Measurements from ENCODE around the gene KDM8. TPM values are rescaled to one million over a fixed set of nuclear protein-coding genes. Genes with fewer than 3 reads are reported as not detected.

The KDM8 gene
- total RNA-seq, 2 donors from 2014 or later, result 5.2 to 7.1 TPM

DNA sequence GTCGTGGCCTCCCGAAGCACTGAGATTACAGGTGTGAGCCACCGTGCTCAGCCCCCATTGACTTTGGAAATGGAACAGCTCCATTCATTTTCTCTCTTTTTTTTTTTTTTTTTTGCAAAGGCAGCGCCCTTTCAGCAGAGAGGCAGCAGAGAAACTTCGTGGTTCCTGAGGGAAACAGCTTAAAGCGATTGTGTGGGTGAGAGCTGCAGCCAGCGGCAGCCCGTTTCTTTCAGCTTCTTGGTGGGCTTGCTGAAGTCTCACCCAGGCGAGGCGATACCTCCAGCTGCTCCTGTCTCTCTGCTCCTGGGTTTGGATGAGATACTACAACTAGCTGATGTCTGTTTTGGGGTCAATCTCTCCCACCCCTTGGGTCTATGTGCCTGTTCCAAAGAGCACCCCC, 7.7 kb downstream of the KDM8 start:
- intact Hi-C loops (cut with DNase I), result no loop called here
- Histone ChIP-seq H3K4me3 (no peak overlapping the region), H3K27me3 (no peaks in the 10 kb centered on the region)

DNA sequence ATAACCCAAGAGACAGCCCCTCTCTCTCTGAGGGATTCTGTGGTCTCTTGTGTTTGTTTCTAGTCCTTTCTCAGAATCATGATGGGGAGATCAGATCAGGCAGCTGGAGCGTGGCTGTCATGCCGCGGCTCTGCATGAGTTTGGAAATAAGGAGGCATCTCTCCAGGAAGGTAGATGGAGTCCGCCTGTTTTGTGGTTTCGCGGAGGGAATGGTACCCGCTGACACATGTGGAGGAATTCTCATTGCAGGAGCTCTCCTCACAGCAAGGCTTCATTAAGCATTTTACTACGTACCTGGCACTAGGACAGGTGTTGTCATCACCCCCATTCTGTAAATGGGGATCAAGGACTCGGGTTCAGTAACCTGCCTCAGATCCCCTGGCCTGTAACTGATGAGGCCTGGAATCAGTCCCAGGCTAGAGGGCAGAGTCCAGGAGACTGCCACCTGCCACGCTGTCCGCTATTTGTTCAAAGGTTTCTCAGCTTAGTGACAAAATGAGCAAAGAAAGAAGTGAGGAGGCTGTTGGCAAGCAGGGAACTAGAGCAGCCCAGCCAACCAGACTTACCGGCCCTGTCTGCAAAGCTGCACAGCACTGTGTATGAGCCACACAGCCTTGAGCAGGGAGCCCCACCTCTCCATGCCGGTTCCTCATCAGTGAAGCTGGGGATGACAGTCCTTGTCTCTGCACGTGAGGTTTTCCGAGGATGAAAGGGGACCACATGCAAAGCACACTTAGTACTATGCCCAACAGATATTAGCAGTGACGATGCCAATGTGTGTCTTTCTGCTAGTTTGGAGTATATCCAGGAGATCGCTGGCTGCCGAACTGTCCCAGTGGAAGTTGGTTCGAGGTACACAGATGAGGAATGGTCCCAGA, 11.0 kb downstream of the KDM8 start:
- Histone ChIP-seq H3K9ac (ENCODE audit: low read depth in 2 of 2, low read length in 2 of 2) (no peak overlapping the region), H3K4me1 (no peaks in the 10 kb centered on the region), H3K27ac (no peak overlapping the region), H3K4me3 (no peak overlapping the region), H3K36me3 (no peaks in the 10 kb centered on the region), H3K27me3 (no peaks in the 10 kb centered on the region), H3K9me3 (no peaks in the 10 kb centered on the region)
- peak; percentile 73 for DNase-seq
- intact Hi-C loops (cut with DNase I), result no loop called here
- TF ChIP-seq, protein P1, sequence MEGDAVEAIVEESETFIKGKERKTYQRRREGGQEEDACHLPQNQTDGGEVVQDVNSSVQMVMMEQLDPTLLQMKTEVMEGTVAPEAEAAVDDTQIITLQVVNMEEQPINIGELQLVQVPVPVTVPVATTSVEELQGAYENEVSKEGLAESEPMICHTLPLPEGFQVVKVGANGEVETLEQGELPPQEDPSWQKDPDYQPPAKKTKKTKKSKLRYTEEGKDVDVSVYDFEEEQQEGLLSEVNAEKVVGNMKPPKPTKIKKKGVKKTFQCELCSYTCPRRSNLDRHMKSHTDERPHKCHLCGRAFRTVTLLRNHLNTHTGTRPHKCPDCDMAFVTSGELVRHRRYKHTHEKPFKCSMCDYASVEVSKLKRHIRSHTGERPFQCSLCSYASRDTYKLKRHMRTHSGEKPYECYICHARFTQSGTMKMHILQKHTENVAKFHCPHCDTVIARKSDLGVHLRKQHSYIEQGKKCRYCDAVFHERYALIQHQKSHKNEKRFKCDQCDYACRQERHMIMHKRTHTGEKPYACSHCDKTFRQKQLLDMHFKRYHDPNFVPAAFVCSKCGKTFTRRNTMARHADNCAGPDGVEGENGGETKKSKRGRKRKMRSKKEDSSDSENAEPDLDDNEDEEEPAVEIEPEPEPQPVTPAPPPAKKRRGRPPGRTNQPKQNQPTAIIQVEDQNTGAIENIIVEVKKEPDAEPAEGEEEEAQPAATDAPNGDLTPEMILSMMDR (IDR thresholded peaks at IDR 0.05), result no peak

More for the DNA sequence above, 7.7 kb downstream of the KDM8 start:
- TF ChIP-seq, protein P1 (IDR thresholded peaks at IDR 0.05), result no peak
- H3K9ac ChIP-seq (ENCODE audit: low read depth in 2 of 2, low read length in 2 of 2), result no peak overlapping the region
- H3K36me3 ChIP-seq, result no peaks in the 10 kb centered on the region
- peaks cover 9% of the 10 kb centered on the region for H3K4me1 ChIP-seq
- no peak overlapping the region for H3K27ac ChIP-seq
- no peaks in the 10 kb centered on the region for H3K9me3 ChIP-seq
- no peak for DNase-seq

- Histone ChIP-seq H3K27ac (no peak overlapping the region), H3K9me3 (no peaks in the 10 kb centered on the region), H3K4me1 (no peaks in the 10 kb centered on the region), H3K36me3 (no peaks in the 10 kb centered on the region), H3K27me3 (no peaks in the 10 kb centered on the region), H3K9ac (ENCODE audit: low read depth in 2 of 2, low read length in 2 of 2) (no peak overlapping the region), H3K4me3 (no peak overlapping the region)
- no peak for DNase-seq
- TF ChIP-seq, protein P1 (IDR thresholded peaks at IDR 0.05), result no peak
- intact Hi-C loops (cut with DNase I), result no loop called here
These were observed 12.3 kb downstream of the KDM8 start for GRCh38 chr16:27215660-27216059.

GRCh38 chr16:27216297-27216885, 13.1 kb downstream of the KDM8 start:
- no peaks in the 10 kb centered on the region for H3K36me3 ChIP-seq

DNA sequence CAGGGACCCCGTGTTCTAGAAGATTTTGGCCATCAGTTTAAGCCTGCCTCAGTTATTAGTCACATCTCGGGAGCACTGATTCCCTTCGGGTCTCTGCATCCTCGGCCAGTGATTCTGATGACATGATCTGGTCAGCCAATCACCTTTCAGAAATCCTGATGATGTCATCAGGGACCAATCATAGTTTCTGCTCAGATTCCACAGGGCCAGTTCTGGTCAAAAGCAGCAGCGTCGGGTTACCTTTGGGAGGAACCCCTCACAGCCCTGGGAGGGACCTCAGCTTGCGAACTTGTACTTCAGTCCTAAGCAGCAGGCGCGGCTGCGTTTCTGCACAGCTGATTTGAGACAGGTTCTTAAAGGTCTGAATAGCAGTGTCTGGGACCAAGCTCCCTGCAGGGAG, 13.9 kb downstream of the KDM8 start:
- no peak for DNase-seq
- H3K36me3 ChIP-seq, result no peaks in the 10 kb centered on the region
- no peak overlapping the region for H3K27ac ChIP-seq
- no peak overlapping the region for H3K4me3 ChIP-seq
- TF ChIP-seq, protein P1 (IDR thresholded peaks at IDR 0.05), result no peak
- intact Hi-C loops (cut with DNase I), result no loop called here
- H3K9ac ChIP-seq (ENCODE audit: low read depth in 2 of 2, low read length in 2 of 2), result no peak overlapping the region
- H3K27me3 ChIP-seq, result no peaks in the 10 kb centered on the region
- no peaks in the 10 kb centered on the region for H3K4me1 ChIP-seq
- no peaks in the 10 kb centered on the region for H3K9me3 ChIP-seq

More at GRCh38 chr16:27216297-27216885, 13.1 kb downstream of the KDM8 start:
- Histone ChIP-seq H3K9ac (ENCODE audit: low read depth in 2 of 2, low read length in 2 of 2) (no peak overlapping the region), H3K27ac (no peak overlapping the region), H3K4me3 (no peak overlapping the region), H3K27me3 (no peaks in the 10 kb centered on the region), H3K9me3 (no peaks in the 10 kb centered on the region), H3K4me1 (no peaks in the 10 kb centered on the region)
- TF ChIP-seq, protein P1 (IDR thresholded peaks at IDR 0.05), result no peak
- DNase-seq, result no peak
- intact Hi-C loops (cut with DNase I), result no loop called here

All from colonic mucosa (tissue), 4 donors.